WTC11 (cell line): ENCODE measurements around the gene PTPN7.

Experiments
- ZNF232 ChIP-seq: sonication (generic); formaldehyde crosslinking; IDR thresholded peaks from 2 replicates; pipeline ENCODE4 v1.8.0; 2022; ENCODE audit warnings: mild to moderate bottlenecking, missing genetic modification reagents
- TF ChIP-seq, protein P1 (sequence below): fragments of 200-600 bp; IDR thresholded peaks from 2 replicates; pipeline ENCODE4 v1.8.0; 2022; ENCODE audit warnings: antibody characterized with exemption

DNA sequence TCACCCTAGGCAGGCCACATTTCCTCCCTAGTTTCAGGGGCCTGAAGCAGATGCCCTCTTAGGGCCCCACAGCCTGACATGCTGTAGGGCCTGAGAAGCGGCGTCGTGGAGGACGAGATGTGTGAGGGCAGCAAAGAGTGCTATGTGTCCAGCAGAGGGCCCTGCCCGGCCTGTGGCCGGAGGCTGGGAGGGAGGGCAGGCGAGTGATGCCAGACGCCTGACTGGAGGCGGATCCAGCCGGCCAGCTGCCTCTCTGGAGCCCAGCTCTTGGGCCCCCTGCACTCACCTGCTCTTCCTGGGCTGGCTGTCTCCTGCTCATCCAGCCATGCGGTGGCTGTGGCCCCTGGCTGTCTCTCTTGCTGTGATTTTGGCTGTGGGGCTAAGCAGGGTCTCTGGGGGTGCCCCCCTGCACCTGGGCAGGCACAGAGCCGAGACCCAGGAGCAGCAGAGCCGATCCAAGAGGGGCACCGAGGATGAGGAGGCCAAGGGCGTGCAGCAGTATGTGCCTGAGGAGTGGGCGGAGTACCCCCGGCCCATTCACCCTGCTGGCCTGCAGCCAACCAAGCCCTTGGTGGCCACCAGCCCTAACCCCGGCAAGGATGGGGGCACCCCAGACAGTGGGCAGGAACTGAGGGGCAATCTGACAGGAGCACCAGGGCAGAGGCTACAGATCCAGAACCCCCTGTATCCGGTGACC lies 37.6 kb downstream of the PTPN7 start, which contains the start of gene GPR37L1:
- TF ChIP-seq, protein P1, sequence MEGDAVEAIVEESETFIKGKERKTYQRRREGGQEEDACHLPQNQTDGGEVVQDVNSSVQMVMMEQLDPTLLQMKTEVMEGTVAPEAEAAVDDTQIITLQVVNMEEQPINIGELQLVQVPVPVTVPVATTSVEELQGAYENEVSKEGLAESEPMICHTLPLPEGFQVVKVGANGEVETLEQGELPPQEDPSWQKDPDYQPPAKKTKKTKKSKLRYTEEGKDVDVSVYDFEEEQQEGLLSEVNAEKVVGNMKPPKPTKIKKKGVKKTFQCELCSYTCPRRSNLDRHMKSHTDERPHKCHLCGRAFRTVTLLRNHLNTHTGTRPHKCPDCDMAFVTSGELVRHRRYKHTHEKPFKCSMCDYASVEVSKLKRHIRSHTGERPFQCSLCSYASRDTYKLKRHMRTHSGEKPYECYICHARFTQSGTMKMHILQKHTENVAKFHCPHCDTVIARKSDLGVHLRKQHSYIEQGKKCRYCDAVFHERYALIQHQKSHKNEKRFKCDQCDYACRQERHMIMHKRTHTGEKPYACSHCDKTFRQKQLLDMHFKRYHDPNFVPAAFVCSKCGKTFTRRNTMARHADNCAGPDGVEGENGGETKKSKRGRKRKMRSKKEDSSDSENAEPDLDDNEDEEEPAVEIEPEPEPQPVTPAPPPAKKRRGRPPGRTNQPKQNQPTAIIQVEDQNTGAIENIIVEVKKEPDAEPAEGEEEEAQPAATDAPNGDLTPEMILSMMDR = no peak
- TF ChIP-seq ZNF232 (CRISPR knock-in tag) = no peak
